Endodermal cell (in vitro differentiated cells): ENCODE results near the gene MFAP5. TPM values are rescaled to one million over a fixed set of nuclear protein-coding genes. Genes with fewer than 3 reads are reported as not detected.
A peak's percentile ranks its signal among the peaks of the same experiment; 100 is the strongest.
"Not testable (repeated sequence)": the region's sequence is repeated elsewhere in the genome, so short reads cannot be mapped to it uniquely, and the experiment has no call there.

ENCODE experiments used
- DNase-seq: peaks from one replicate; pipeline ENCODE4 v3.0.0-alpha.2; 2017
- H3K27ac ChIP-seq: 2 replicates; pipeline ENCODE4 v1.5.1; 2013; ENCODE audit warnings: mild to moderate bottlenecking, low read depth, low read length, moderate library complexity
- H3K27me3 ChIP-seq: 2 replicates; pipeline ENCODE4 v1.6.1; 2013; ENCODE audit warnings: mild to moderate bottlenecking, low read length, moderate library complexity; ENCODE audit not compliant: insufficient read depth, control insufficient read depth, poor library complexity, severe bottlenecking
- H3K36me3 ChIP-seq: 2 replicates; pipeline ENCODE4 v1.7.0; 2013; ENCODE audit warnings: mild to moderate bottlenecking, low read length, moderate library complexity; ENCODE audit not compliant: control insufficient read depth, insufficient read depth
- H3K4me1 ChIP-seq: one replicate; pipeline ENCODE4 v1.7.0; 2013; ENCODE audit warnings: low read length; ENCODE audit not compliant: control insufficient read depth, insufficient read depth
- H3K4me3 ChIP-seq: 2 replicates; pipeline ENCODE4 v1.5.1; 2013; ENCODE audit warnings: mild to moderate bottlenecking, low read length, moderate library complexity
- H3K9ac ChIP-seq: 2 replicates; pipeline ENCODE4 v1.6.1; 2013; ENCODE audit warnings: mild to moderate bottlenecking, low read length, moderate library complexity; ENCODE audit not compliant: poor library complexity, severe bottlenecking; ENCODE audit errors: extremely low read depth
- H3K9me3 ChIP-seq: 2 replicates; pipeline ENCODE4 v1.6.1; 2013; ENCODE audit warnings: mild to moderate bottlenecking, low read length, moderate library complexity; ENCODE audit not compliant: control insufficient read depth
- H3K27ac Mint-ChIP-seq: 2 replicates; pipeline ENCODE4 v1.8.0; 2020; ENCODE audit warnings: mixed read lengths
- H3K27me3 Mint-ChIP-seq: 2 replicates; pipeline ENCODE4 v1.8.0; 2021; ENCODE audit warnings: mild to moderate bottlenecking, mixed read lengths; ENCODE audit not compliant: insufficient read depth
- H3K36me3 Mint-ChIP-seq: 2 replicates; pipeline ENCODE4 v1.8.0; 2020; ENCODE audit warnings: low read depth, mixed read lengths
- H3K4me1 Mint-ChIP-seq: 2 replicates; pipeline ENCODE4 v1.8.0; 2020; ENCODE audit warnings: mixed read lengths
- H3K4me3 Mint-ChIP-seq: 2 replicates; pipeline ENCODE4 v1.8.0; 2020; ENCODE audit warnings: mild to moderate bottlenecking, moderate library complexity, mixed read lengths
- H3K9me3 Mint-ChIP-seq: 2 replicates; pipeline ENCODE4 v1.8.0; 2020; ENCODE audit warnings: mild to moderate bottlenecking, mixed read lengths
- CTCF ChIP-seq: fragments of 200-600 bp; sonication (generic); conservative IDR thresholded peaks from 2 replicates; pipeline ENCODE4 v1.5.0; 2021; ENCODE audit warnings: antibody characterized with exemption, mild to moderate bottlenecking
- WGBS, 2 experiments: methylation state at CpG; one replicate each; pipeline versions ENCODE4 v1.1.5 to v1.1.7; 2013; ENCODE audit warnings: missing lambda C conversion rate in 2 of 2, mixed read lengths in 1 of 2; ENCODE audit not compliant: insufficient coverage in 1 of 2, insufficient read length in 1 of 2; 5-methylcytosine and 5-hydroxymethylcytosine counted together
- total RNA-seq, 2 donors: library from RNA; stranded (reverse); fragmentation: NEBNext Ultra II Directional in 1 of 2; extraction: Animal tissue kit (Norgen Biotek cat#: 25700) in 1 of 2; gene quantifications; 2 replicates in 1 of 2; 3 replicates in 1 of 2; pipeline ENCODE4 v1.2.1, GENCODE V29; 2021

The MFAP5 gene
- total RNA-seq, 2 donors from 2014 or later: 0.44 TPM; not detected in 1

- Mint-ChIP-seq H3K4me3 (no peak overlapping the region), H3K27ac (peak overlapping the region; percentile 99), H3K9me3 (peaks cover 29% of the 10 kb centered on the region), H3K36me3 (peaks cover 15% of the 10 kb centered on the region), H3K27me3 (no peaks in the 10 kb centered on the region), H3K4me1 (peaks cover 57% of the 10 kb centered on the region)
- Histone ChIP-seq H3K9ac (no peak overlapping the region), H3K9me3 (peaks cover 14% of the 10 kb centered on the region), H3K27ac (no peak overlapping the region), H3K4me3 (no peak overlapping the region), H3K27me3 (no peaks in the 10 kb centered on the region), H3K36me3 (no peaks in the 10 kb centered on the region), H3K4me1 (peaks cover 10% of the 10 kb centered on the region)
- 88 to 93% methylated on average over 2 to 4 of the region's 4 CpGs for WGBS, 2 experiments
- TF ChIP-seq CTCF: no peak
- DNase-seq: peak; percentile 62
Measured at GRCh38 chr12:8637666-8638065, 25.0 kb downstream of the MFAP5 start.

DNA sequence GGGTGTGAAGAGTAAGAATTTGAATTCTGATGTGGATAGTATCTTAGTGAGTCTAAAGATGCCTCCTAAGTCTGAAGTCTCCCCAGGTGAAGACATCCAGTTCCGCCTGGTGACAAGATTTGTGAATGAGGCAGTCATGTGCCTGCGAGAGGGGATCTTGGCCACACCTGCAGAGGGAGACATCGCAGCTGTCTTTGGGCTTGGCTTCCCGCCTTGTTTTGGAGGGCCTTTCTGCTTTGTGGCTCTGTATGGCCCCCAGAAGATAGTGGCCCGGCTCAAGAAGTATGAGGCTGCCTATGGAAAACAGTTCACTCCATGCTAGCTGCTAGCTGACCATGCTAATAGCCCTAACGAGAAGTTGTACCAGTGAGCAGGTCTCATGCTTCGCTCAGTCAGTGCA is 25.4 kb downstream of the MFAP5 start:
- H3K9me3 ChIP-seq: peaks cover 11% of the 10 kb centered on the region
- Mint-ChIP-seq H3K4me1 (peaks cover 57% of the 10 kb centered on the region), H3K27me3 (no peaks in the 10 kb centered on the region), H3K27ac (peak overlapping the region; percentile 99), H3K9me3 (peaks cover 32% of the 10 kb centered on the region), H3K4me3 (no peak overlapping the region), H3K36me3 (peaks cover 13% of the 10 kb centered on the region)
- H3K27me3 ChIP-seq: no peaks in the 10 kb centered on the region
- no peak overlapping the region for H3K27ac ChIP-seq
- H3K4me3 ChIP-seq: no peak overlapping the region
- peaks cover 10% of the 10 kb centered on the region for H3K4me1 ChIP-seq
- H3K36me3 ChIP-seq: no peaks in the 10 kb centered on the region
- whole genome bisulfite sequencing, 2 experiments: 87 to 90% methylated on average over 7 of the region's 7 CpGs
- peak; percentile 73 for DNase-seq
- no peak overlapping the region for H3K9ac ChIP-seq
- TF ChIP-seq CTCF: peak; percentile 65

DNA sequence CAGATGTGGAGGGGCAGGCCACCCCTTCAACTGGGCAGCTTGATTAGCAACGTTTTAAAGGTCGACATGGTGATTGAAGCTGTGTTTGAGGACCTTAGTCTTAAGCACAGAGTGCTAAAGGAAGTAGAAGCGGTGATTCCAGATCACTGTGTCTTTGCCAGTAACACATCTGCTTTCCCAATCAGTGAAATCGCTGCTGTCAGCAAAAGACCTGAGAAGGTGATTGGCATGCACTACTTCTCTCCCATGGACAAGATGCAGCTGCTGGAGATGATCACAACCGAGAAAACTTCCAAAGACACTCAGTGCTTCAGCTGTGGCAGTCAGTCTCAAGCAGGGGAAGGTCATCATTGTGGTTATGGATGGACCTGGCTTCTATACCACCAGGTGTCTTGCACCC is 26.0 kb downstream of the MFAP5 start:
- H3K9ac ChIP-seq: peak overlapping the region; percentile 73
- peak; percentile 68 for DNase-seq
- no peak for TF ChIP-seq CTCF
- no peaks in the 10 kb centered on the region for H3K27me3 ChIP-seq
- peaks cover 10% of the 10 kb centered on the region for H3K4me1 ChIP-seq
- H3K27me3 Mint-ChIP-seq: no peaks in the 10 kb centered on the region
- no peak overlapping the region for H3K4me3 ChIP-seq
- H3K27ac Mint-ChIP-seq: peak overlapping the region; percentile 99
- H3K4me3 Mint-ChIP-seq: peak overlapping the region; percentile 32
- H3K9me3 ChIP-seq: peaks cover 6% of the 10 kb centered on the region
- H3K4me1 Mint-ChIP-seq: peaks cover 57% of the 10 kb centered on the region
- peaks cover 15% of the 10 kb centered on the region for H3K36me3 Mint-ChIP-seq
- peaks cover 31% of the 10 kb centered on the region for H3K9me3 Mint-ChIP-seq
- H3K36me3 ChIP-seq: no peaks in the 10 kb centered on the region
- no peak overlapping the region for H3K27ac ChIP-seq
- WGBS, 2 experiments: 58 to 76% methylated on average over 4 to 5 of the region's 5 CpGs

DNA sequence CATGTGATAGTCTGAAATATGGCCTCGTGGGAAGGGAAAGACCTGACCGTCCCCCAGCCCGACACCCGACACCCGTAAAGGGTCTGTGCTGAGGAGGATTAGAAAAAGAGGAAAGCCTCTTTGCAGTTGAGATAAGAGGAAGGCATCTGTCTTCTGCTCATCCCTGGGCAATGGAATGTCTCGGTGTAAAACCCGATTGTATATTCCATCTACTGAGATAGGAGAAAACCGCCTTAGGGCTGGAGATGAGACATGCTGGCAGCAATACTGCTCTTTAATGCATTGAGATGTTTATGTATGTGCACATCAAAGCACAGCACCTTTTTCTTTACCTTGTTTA is 26.6 kb downstream of the MFAP5 start:
- not testable (repeated sequence) for H3K27ac ChIP-seq, H3K27me3 ChIP-seq, H3K36me3 ChIP-seq, H3K9me3 ChIP-seq, H3K27me3 Mint-ChIP-seq, H3K4me3 ChIP-seq
- H3K4me1 ChIP-seq: peaks cover 10% of the 10 kb centered on the region
- DNase-seq: peak; percentile 76
- H3K36me3 Mint-ChIP-seq: peaks cover 18% of the 10 kb centered on the region
- WGBS, 2 experiments: 20 to 67% methylated on average over 2 to 8 of the region's 8 CpGs
- H3K9ac ChIP-seq: peak overlapping the region; percentile 73
- H3K4me3 Mint-ChIP-seq: peak overlapping the region; percentile 32
- H3K9me3 Mint-ChIP-seq: peaks cover 31% of the 10 kb centered on the region
- H3K4me1 Mint-ChIP-seq: peaks cover 57% of the 10 kb centered on the region
- H3K27ac Mint-ChIP-seq: peak overlapping the region; percentile 99

DNA sequence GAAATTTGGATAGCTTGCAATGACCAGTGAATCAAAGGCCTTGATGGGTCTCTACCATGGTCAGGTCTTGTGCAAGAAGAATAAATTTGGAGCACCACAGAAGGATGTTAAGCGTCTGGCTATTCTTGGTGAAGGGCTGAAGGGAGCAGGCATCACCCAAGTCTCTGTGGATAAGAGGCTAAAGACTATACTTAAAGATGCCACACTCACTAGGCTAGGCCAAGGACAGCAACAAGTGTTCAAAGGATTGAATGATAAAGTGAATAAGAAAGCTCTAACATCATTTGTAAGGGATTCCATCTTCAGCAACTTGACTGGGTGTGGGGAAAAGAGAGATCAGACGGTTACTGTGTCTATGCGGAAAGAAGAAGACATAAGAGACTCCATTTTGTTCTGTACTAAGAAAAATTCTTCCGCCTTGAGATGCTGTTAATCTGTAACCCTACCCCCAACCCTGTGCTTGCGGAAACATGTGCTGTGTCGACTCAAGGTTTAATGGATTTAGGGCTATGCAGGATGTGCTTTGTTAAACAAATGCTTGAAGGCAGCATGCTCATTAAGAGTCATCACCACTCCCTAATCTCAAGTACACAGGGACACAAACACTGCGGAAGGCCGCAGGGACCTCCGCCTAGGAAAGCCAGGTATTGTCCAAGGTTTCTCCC is 27.2 kb downstream of the MFAP5 start:
- H3K4me3 ChIP-seq, H3K9me3 ChIP-seq, H3K27ac ChIP-seq, H3K36me3 ChIP-seq, H3K27me3 Mint-ChIP-seq, H3K27me3 ChIP-seq: not testable (repeated sequence)
- WGBS, 2 experiments: 74 to 75% methylated on average over 2 to 3 of the region's 9 CpGs
- Histone ChIP-seq H3K4me1 (peaks cover 10% of the 10 kb centered on the region), H3K9ac (peak overlapping the region; percentile 24)
- Mint-ChIP-seq H3K4me1 (peaks cover 57% of the 10 kb centered on the region), H3K4me3 (peak overlapping the region; percentile 32), H3K36me3 (peaks cover 22% of the 10 kb centered on the region), H3K27ac (peak overlapping the region; percentile 99), H3K9me3 (peaks cover 31% of the 10 kb centered on the region)
- peak; percentile 77 for DNase-seq
